GM12873 (cell line): Measurements from ENCODE around the gene ESYT2.

Experiments used
- TF ChIP-seq, protein P1 (sequence below): IDR thresholded peaks from 2 replicates; pipeline ENCODE4 v1.5.1; 2012; ENCODE audit warnings: low read depth, mild to moderate bottlenecking, moderate library complexity, low read length, control low read depth; ENCODE audit not compliant: insufficient read depth; ENCODE audit errors: missing control alignments

Gene ESYT2

DNA sequence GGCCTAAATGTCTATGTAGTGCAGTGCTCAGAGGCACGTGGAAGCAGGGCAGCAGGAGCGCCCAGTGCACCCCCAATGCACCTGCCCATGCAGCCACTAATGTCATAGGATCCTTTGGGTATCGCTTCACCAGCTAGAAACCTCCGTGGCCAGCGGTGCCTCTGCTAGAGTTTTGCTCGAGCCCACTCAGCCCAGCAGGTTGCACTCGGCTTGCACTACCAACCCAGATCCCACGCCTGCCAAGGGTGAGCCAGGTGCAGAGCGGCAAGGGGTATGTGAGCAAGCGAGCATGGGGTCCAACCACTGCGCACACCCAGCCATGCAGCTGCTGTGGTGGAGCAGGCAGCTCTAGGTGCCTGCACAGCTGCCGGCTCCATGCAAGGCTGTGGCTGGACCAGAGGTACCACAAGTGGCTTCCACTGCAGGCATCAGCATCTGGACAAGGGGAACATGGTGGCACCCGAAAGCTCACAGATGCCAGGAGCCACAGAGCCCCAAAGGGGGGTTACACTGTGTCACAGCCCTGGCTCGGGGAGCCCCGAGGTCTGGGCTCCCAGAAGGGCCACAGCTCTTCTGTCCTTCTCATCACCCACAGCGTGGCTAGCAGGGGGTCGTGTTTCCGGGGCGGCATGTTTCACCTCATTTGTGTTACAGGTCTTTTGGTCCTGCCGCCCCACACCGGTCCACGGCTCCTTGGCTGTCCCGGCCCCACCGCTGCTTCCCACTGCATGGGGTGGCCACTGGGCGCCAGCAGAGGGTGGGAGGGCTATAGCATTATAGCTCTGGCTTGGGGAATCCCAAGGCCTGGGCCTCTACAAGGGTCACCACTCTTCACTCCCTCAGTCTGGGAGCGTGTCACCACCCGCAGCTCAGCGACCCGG is 122.4 kb downstream of the ESYT2 start:
- TF ChIP-seq, protein P1, sequence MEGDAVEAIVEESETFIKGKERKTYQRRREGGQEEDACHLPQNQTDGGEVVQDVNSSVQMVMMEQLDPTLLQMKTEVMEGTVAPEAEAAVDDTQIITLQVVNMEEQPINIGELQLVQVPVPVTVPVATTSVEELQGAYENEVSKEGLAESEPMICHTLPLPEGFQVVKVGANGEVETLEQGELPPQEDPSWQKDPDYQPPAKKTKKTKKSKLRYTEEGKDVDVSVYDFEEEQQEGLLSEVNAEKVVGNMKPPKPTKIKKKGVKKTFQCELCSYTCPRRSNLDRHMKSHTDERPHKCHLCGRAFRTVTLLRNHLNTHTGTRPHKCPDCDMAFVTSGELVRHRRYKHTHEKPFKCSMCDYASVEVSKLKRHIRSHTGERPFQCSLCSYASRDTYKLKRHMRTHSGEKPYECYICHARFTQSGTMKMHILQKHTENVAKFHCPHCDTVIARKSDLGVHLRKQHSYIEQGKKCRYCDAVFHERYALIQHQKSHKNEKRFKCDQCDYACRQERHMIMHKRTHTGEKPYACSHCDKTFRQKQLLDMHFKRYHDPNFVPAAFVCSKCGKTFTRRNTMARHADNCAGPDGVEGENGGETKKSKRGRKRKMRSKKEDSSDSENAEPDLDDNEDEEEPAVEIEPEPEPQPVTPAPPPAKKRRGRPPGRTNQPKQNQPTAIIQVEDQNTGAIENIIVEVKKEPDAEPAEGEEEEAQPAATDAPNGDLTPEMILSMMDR, result no peak

DNA sequence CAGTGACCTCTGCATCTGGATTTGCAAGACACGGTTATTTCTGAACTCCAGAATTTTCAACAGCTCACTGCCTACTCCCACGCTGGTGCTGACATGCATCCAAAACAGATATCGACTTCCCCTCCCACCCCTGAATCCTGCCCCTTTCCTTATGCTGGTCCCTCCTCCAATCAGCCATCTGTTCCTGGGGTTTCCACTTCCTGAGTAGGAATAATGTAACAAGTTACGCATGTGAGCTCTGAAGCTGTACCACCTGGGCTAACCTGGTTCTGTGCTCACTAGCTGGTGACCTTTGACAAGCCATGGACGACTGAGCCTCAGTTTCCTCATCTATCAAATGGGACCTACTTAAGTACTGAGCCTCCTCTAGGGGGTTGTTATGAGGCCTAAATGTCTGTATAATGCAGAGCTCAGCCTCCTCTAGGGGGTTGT is 123.0 kb downstream of the ESYT2 start:
- TF ChIP-seq, protein P1, result no peak

DNA sequence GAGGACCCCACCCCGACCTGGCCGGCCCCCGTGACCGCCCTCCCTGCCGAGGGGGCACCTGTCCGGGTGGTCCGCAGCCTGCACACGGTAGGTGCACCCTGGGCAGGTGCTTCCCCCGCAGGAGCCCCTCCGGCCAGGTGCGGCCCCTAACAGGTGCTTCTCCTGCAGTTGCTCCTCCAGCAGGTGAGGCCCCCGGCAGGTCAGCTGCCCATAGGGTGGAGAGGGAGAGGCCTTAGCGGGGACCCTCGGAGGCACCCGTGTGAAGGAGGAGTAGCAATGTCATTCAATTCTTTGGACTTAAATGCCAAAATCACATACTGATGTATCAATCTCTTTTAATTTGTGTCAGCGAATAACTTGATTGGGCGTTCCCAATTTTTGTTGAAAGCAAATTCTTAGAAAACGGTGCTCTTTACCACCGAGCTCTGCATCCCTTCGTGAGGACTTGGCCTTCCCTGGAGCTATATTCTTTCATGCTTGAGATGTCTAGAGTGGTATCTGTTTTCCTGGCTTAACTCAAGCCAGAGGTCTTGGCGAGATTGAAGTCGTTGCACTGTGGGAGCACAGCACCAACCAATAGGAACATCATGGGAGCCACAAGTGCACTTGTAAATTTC is 124.0 kb downstream of the ESYT2 start:
- TF ChIP-seq, protein P1, result no peak

DNA sequence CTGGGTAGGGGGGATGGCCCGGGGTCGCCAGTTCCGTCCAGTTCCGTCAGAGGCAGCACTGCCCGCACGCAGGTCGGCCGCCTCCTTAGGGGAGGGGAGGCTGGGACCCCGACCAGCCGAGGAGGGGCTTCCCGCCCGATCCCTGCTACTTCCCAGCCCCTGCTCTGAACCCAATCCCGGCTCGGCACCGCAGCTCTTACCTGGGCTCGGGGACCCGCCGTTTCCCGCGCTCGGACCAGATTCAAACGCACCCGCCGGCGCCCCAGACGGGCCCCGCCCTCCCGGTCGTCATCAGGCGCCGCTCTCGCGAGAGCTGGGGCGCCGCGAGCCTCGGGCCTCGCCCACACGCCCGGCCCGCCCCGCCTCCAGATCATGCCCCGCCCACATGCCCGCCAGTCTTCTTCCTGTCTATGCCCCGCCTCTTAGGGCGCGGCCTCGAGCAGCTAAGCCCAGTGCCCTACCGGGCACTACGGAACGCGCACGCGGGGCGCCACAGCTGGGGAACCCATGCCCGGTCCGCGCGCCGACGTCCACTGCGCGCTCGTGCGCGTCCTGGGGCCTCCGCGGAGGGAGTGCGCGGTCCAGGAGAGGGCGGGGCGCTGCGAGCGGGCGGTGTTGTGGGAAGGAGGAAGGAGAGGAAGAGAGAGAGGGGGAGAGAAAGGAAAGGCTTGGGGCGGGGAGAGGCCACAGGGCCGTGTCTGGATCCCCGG is 124.6 kb downstream of the ESYT2 start, which contains the start of gene NCAPG2:
TSS of gene NCAPG2 (minus strand) at position 281 of the 710 bp plus-strand sequence. CDS start 2,905 bp downstream, outside the sequence.
- TF ChIP-seq, protein P1, result no peak

DNA sequence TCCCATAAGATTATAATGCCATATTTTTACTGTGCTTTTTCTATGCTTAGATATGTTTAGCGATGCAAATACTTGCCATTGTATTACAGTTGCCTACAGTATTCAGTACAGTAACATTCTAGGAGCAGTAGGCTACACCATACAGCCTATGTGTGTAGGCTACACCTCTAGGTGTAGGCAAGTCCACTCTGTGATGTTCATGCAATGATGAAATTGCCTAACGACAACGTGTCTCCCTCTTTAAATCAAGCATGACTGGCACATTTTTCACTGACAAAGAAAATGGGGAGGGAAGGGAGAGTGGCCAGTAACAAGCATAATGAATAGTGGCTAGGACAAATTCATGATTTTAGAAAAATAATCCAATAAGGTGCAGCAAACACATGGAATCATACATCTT is 126.4 kb downstream of the ESYT2 start:
- TF ChIP-seq, protein P1, result no peak

DNA sequence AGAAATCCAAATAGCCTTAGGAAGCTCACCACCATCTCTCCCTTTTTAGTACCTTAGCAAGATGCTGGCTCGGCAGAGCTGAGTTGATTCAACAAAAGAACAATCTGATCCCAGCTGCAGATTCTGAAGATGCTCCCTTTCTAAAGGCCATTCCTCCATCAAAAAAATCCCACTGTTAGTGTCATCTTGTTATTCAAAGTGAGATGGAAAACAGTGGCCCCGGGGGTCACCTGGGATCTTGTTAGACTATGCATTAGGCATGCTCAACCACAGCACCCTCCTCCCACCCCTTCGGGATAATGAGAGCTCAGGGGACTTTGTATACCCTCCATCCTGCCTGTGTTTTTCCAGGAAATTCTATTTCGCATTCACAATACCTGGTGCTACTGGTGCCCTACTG is 127.1 kb downstream of the ESYT2 start:
- TF ChIP-seq, protein P1, result no peak

DNA sequence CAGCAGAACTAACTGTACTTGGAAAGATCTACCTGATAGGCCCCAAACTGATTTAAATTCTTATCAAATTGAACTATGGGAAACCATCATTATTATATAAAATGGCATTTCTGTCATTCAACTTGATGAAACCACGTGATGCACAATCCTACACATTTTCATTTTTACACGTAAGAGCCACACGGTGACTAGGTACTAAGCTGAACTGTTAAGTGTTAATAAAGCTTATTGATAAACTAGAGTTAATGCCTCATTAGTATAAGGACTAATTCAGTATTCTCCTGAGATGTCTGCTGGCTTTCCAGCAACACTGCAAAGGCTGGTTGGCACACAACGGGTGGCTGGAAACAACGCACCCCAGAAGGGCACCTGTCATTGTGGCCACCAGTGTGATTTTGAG is 129.3 kb downstream of the ESYT2 start:
- TF ChIP-seq, protein P1, result no peak
